GM12878 (cell line): ENCODE data around the gene MCM5. TPM values are rescaled to one million over a fixed set of nuclear protein-coding genes. Genes with fewer than 3 reads are reported as not detected.

Experiments
- EGR1 ChIP-seq, 2 experiments: IDR thresholded peaks; 1 replicate in 1 of 2; 2 replicates in 1 of 2; pipeline ENCODE4 v1.6.1; 2011 to 2012; ENCODE audit warnings: low read depth in 2 of 2, low read length in 2 of 2, borderline replicate concordance in 1 of 2, mild to moderate bottlenecking in 1 of 2, moderate library complexity in 1 of 2
- MYB ChIP-seq: fragments of 150-350 bp; IDR thresholded peaks from 2 replicates; pipeline ENCODE4 v1.6.1; 2014; ENCODE audit warnings: mild to moderate bottlenecking, low read depth, low read length, borderline replicate concordance
- NR2F1 ChIP-seq: fragments of 450-650 bp; conservative IDR thresholded peaks from 2 replicates; pipeline ENCODE4 v1.6.1; 2017; ENCODE audit warnings: mild to moderate bottlenecking
- NRF1 ChIP-seq: conservative IDR thresholded peaks from 2 replicates; pipeline ENCODE4 v1.6.1; 2011; ENCODE audit warnings: mild to moderate bottlenecking, low read depth, low read length, improper control_type of control experiment
- SP1 ChIP-seq: IDR thresholded peaks from one replicate; pipeline ENCODE4 v1.6.1; 2011; ENCODE audit warnings: low read depth, low read length
- polyA plus RNA-seq, 11 experiments: library from polyadenylated mRNA; depleted of rRNA in 4 of 11; unstranded in 6 of 11; stranded (reverse) in 5 of 11; fragments of >200 nt; fragmentation: Nextera tagmentation in 4 of 11; fragmentation: Illumina TruSeq in 1 of 11; extraction: Ambion mirVana in 4 of 11; extraction: Trizol in 1 of 11; gene quantifications; 1 replicate in 1 of 11; 2 replicates in 10 of 11; pipeline versions ENCODE4 v1.2.1 to v1.2.3, GENCODE V29; 2011 to 2016; ENCODE audit warnings: inconsistent platforms in 2 of 11, missing spikeins in 2 of 11, low read depth in 1 of 11
- total RNA-seq, 4 experiments: library from RNA; depleted of rRNA in 3 of 4; stranded (reverse); fragments of >200 nt in 3 of 4; fragmentation: Illumina TruSeq in 1 of 4; extraction: Trizol in 1 of 4; gene quantifications; 2 replicates each; pipeline versions ENCODE4 v1.2.1 to v1.2.3, GENCODE V29; 2013 to 2021
- TF ChIP-seq, protein P1 (sequence below): IDR thresholded peaks from 2 replicates; pipeline ENCODE4 v1.6.1; 2011; ENCODE audit warnings: borderline replicate concordance, low read depth, mild to moderate bottlenecking, moderate library complexity, low read length; ENCODE audit not compliant: insufficient read depth, poor library complexity, severe bottlenecking
- TF ChIP-seq, protein P2 (sequence below): fragments of 450-650 bp; IDR thresholded peaks from 2 replicates; pipeline ENCODE4 v1.6.1; 2016; ENCODE audit warnings: mild to moderate bottlenecking, moderate library complexity, borderline replicate concordance
- TF ChIP-seq, protein P3 (sequence below): fragments of 450-650 bp; IDR thresholded peaks from 2 replicates; pipeline ENCODE4 v1.6.1; 2017; ENCODE audit warnings: mild to moderate bottlenecking, moderate library complexity

MCM5 gene
- total and polyA plus RNA-seq, 10 of the 15 experiments (the other 5 are each of a cell fraction or from before 2014, with no cell fraction given), result 14.1 to 360 (median 164) TPM

DNA sequence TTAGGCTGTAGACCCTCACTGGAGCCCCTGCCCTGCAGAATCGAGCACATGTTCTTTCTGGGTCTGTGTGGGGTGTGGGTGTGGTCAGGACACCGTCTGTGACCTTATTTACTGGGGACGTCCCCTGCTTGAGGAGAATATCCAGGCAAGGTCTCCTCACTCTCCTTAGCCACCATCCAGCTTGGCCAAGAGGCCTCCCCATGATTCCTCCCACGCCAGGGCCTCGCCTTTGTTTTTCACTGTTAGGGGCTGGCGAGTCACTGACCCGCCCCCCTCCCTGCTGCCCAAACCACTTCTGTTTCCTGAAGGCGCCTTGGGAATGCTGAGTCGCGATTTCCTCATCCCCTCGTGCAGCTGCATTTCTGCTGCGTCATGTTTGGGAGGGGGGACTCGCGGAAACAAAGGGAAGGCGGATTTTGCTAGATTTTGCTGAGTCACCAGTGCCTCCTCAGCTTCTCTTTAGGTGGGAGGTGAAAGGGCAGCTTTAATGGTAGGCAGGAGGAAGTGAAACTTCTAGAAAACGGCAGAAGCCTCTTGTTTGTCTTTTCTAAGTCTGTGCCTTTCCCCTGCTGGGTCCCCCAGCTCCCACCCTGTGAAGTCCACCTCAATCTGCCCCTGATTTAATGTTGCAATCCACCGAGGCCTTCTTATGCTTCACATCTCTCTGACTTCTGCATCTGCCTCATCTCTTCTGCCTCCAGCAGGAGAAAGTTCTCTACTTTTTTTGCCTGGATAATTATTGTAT lies 23.0 kb upstream of the MCM5 start (continued):
- TF ChIP-seq, protein P1, sequence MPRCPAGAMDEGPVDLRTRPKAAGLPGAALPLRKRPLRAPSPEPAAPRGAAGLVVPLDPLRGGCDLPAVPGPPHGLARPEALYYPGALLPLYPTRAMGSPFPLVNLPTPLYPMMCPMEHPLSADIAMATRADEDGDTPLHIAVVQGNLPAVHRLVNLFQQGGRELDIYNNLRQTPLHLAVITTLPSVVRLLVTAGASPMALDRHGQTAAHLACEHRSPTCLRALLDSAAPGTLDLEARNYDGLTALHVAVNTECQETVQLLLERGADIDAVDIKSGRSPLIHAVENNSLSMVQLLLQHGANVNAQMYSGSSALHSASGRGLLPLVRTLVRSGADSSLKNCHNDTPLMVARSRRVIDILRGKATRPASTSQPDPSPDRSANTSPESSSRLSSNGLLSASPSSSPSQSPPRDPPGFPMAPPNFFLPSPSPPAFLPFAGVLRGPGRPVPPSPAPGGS, result no peak
- TF ChIP-seq NR2F1 (peak; percentile 99), EGR1 (IDR thresholded peaks at IDR 0.05; ENCODE audit: borderline replicate concordance in 1 of 2, low read depth in 2 of 2, low read length in 2 of 2) (no peak; a peak in 1 of 3 replicates), NRF1 (no peak), MYB (no peak), SP1 (peak; percentile 50)
- TF ChIP-seq, protein P2, sequence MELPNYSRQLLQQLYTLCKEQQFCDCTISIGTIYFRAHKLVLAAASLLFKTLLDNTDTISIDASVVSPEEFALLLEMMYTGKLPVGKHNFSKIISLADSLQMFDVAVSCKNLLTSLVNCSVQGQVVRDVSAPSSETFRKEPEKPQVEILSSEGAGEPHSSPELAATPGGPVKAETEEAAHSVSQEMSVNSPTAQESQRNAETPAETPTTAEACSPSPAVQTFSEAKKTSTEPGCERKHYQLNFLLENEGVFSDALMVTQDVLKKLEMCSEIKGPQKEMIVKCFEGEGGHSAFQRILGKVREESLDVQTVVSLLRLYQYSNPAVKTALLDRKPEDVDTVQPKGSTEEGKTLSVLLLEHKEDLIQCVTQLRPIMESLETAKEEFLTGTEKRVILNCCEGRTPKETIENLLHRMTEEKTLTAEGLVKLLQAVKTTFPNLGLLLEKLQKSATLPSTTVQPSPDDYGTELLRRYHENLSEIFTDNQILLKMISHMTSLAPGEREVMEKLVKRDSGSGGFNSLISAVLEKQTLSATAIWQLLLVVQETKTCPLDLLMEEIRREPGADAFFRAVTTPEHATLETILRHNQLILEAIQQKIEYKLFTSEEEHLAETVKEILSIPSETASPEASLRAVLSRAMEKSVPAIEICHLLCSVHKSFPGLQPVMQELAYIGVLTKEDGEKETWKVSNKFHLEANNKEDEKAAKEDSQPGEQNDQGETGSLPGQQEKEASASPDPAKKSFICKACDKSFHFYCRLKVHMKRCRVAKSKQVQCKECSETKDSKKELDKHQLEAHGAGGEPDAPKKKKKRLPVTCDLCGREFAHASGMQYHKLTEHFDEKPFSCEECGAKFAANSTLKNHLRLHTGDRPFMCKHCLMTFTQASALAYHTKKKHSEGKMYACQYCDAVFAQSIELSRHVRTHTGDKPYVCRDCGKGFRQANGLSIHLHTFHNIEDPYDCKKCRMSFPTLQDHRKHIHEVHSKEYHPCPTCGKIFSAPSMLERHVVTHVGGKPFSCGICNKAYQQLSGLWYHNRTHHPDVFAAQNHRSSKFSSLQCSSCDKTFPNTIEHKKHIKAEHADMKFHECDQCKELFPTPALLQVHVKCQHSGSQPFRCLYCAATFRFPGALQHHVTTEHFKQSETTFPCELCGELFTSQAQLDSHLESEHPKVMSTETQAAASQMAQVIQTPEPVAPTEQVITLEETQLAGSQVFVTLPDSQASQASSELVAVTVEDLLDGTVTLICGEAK, result no peak; the same call in 1 of the 2 replicates
- TF ChIP-seq, protein P3, sequence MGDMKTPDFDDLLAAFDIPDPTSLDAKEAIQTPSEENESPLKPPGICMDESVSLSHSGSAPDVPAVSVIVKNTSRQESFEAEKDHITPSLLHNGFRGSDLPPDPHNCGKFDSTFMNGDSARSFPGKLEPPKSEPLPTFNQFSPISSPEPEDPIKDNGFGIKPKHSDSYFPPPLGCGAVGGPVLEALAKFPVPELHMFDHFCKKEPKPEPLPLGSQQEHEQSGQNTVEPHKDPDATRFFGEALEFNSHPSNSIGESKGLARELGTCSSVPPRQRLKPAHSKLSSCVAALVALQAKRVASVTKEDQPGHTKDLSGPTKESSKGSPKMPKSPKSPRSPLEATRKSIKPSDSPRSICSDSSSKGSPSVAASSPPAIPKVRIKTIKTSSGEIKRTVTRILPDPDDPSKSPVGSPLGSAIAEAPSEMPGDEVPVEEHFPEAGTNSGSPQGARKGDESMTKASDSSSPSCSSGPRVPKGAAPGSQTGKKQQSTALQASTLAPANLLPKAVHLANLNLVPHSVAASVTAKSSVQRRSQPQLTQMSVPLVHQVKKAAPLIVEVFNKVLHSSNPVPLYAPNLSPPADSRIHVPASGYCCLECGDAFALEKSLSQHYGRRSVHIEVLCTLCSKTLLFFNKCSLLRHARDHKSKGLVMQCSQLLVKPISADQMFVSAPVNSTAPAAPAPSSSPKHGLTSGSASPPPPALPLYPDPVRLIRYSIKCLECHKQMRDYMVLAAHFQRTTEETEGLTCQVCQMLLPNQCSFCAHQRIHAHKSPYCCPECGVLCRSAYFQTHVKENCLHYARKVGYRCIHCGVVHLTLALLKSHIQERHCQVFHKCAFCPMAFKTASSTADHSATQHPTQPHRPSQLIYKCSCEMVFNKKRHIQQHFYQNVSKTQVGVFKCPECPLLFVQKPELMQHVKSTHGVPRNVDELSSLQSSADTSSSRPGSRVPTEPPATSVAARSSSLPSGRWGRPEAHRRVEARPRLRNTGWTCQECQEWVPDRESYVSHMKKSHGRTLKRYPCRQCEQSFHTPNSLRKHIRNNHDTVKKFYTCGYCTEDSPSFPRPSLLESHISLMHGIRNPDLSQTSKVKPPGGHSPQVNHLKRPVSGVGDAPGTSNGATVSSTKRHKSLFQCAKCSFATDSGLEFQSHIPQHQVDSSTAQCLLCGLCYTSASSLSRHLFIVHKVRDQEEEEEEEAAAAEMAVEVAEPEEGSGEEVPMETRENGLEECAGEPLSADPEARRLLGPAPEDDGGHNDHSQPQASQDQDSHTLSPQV, result peak; percentile 64; the same call in 1 of the 2 replicates
